Bone marrow (tissue), 2 donors: Measurements from ENCODE around the gene RETREG2.

Source experiments
- DNase-seq, 2 donors: peaks; one replicate each; lab custom pipeline; 2025; lab: John Stamatoyannopoulos, UW

RETREG2 gene

DNA sequence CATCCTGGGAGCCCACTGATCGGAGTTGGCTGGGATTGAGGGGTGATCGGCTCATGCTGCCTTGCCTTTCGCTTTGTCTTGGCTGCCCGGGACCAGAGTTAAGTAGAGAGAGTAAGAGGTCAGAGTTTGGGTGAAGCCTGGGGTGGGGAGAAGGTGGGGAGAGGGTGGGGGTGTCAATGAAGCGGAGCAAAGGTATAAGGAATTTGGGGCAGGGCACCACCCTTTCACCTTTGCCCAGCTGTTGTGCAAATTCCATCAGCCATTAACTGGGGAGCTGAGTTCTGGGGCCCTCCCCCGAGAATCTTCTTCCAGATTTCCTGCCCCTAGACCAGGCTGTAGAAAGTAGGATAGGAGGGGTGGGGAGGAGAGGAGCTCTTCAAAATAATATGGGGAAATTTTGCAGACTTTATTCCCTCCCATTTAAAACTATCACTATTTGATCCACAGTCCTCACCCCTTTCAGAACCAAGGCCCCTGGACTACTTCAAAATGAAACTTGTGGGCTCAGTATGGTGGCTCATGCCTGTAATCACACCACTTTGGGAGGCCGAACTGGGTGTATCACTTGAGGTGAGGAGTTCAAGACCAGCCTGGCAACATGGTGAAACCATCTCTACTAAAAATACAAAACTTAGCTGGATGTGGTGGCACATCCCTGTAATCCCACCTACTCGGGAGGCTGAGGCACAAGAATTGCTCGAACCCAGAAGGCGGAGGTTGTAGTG is 8.0 kb upstream of the RETREG2 start, which contains the start of gene SLC23A3:
Gene SLC23A3 (minus strand): TSS at position 100 of the 725 bp plus-strand sequence. CDS start 45 bp downstream, at position 55.
- no peak for DNase-seq

DNA sequence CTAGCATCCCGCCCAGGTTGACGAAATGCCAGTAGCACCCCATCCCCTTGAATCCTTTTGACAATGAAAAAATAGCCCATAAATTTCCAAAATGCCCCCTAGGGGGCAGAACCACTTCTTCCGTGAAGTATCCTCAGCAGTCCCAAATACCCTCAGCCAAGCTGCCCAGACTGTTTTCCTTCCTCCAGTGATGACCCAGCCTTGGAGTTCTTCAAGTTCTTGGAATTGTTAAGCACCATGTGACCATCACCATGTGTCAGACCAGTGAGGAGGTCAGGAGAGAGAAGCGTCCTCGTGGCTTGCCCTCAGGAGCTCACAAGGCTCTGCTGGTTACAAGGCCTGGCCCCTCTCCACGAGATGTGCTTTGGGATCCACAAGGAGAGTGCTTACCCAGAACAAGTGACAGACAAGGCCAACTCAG is 6.8 kb upstream of the RETREG2 start:
- DNase-seq, result peak in 1 of 2 donors; percentile 28

DNA sequence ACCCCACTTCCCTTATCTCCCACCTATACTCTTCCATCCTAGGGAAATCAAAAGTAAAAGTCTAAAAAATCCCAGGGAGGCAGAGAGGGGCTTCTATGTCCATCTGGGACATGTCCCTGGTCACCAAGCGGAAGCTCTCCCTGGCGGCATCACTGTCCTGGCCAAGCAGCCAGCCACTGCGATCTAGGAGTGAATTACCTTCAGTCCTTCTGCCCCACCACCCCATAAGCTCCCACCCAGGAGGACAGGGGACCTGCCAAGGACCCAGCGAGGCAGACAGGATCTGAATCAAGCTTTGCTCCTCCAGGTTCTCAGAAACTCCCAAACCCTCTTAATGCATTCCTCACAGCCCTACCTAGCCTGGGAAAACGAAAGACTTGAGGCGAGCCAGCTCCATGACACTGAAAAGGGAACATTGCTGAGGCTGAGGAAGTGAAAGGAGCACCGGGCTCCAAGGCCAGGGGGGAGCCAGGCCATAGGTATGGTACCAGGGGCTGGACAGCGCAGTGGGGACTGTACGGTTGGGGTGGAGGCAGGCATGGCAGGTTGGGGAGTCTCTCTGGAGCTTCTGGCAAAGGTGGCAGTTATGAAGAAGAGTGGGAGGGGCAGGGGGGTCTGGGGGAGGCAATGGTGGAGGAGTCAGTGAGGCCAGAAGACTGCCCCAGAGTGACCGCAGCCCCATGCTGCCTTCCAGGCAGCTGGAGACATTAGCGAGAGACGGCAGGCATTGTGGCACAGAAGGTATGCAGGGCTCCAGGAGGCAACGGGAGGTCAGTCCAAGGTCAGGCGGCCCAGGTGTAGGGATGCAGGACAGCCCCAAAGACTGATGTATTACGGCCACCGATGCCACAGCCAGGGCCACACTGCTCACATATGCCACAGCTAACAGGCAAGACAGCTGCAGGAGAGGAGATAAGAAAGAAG is 5.6 kb upstream of the RETREG2 start:
- DNase-seq, result no peak

DNA sequence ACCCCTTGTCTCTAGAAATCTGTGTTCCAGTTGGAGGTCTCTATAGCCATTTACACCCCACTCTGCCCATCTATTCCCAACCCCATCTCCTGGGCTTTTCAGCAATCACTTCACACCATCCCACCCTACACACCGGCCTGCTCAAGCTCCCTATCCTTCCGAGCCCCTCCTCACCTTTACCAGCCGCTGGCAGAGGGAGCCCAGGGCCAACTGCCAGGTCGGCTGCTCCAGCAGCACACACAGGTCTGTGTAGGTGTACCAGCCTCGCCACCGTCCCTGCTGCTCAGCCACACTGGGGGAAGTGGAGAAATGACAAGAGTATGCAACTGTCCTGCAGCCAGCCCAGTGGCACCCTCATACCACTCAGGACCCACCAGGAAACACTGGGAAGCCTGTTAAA is 4.9 kb upstream of the RETREG2 start:
- no peak for DNase-seq

DNA sequence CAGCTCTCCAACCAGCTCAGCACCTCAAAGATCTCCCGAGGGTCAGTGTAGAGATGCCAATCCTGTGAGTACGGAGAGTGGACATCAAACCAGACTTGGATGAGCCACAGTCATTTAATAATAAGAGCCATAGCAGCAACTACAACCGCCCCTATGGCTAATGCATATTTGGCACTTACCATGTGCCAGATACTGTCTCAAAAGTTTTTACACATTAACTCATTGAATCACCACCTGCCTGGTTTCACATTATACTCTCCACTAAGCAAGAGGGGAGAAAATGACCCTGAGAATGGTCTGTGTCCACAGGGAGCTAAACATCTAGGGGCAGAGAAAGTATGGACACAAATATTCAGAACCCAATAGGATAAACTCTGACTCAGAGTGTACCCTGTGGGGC is 3.9 kb upstream of the RETREG2 start:
- DNase-seq, result no peak

DNA sequence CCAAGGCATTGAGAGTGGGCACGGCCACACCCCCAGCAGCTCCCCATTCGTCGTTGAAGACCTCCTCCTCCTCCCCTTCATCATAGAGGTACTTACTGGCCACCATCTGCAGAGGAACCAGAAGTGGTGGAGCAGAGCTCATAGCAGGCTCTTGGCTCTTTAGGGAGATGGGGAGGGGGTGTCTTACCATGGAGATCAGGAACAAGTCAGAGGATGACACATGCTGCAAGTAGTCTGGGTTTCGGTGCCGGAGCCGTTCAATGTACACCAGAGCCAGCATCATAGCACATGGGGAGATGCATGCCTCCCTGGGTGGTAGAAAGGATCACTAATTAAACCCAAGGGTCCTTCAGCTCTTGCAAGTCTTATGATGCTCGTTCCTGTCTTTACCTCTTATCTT is 3.3 kb upstream of the RETREG2 start:
- no peak for DNase-seq

DNA sequence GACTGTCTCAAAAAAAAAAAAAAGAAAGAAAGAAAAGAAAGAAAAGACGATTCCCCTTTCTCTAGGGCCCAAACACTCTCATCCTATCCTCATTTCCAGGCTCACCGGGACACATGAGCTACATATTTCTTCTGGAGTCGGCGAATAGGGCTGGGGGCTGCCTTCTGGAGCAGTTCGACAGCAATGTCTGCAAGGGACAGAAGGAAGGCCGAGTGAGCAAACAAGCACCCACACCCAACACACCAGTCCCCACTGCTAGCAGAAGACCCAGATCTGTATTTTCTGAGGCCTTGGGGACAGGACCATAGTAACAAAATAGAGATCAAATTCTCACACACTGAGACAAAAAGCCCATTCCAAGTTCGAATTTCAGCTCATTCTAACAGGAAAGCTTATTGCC is 2.6 kb upstream of the RETREG2 start:
- DNase-seq, result no peak

DNA sequence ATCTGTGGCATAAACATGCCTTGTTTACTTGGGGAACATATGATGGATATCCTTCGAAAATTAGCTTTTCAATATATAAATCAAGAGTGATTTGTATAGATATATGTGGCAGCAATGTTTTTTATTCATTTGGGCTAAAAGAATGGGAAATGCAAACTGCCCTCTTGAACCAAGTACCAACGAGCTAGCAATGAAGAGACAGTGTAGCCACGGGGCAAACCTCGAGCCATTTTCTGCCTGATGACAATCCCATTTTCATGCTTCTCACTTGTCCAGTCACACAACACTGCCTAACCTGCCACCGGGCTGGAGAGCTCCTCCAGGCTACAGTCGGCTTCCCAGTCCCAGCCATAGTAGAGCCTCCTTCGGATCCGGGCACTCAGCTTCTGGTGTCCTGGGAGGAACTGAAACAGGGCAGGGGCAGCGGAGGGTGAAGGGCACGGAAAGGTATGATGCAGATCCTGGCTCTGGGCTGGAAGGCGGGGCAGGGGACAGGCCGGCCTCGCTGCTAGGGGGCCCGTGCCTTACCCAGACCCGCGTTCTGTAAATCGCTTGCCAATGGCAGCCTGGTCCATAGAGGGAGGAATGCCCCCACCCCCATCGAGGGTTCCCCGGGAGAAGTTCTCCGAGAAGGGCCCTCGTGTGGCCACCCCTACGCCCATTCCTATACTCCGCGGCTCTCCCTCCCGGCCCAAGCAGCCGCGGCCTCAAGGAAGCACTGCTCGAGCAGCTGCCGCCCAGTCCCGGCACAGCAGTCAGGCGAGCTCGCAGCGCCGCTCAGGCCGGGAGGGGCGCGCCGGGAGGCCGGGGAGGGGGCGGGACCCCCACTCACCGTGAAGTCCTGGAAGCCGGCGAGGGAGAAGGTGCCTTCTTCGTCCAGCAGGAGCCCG is 1.9 kb upstream of the RETREG2 start:
- DNase-seq, result peak in 1 of 2 donors; percentile 63

DNA sequence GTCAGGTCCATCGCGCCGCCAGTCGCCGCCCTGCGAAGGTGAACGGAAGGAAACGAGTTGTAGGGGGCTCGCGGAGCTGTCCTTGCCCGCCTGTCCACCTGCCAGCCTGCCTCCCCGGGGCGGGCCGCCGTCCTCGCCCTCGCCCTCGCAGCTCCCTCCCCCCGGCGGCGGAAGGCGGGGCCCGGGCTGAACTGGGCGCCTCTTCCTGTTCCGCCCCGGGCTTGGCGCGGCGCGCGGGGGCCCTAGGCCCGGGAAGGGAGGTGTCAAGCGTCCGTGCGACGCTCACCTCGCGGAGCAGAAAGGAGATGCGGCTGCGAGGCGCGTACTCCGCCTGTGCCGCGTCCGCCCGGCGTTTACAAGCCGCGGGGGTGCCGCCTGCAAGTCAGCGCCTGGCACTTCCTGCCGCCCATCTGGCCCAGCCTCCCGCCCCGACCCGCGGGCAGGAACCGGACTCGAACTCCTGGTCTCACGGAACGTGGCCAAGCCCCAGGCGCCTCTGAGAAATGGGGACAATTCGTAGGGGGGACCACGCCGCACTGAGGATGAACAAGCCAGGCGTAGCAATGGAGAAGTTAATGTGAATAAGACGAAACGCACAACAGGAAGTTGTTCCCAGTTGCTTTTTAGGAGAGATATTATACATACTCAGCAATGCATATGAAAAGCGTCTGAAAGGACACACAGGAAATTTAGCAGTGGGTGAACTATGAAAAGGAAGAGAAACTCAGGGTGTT is 1.1 kb upstream of the RETREG2 start, which contains the start of gene CNPPD1:
Gene CNPPD1 (minus strand): TSS at position 108 of the 734 bp plus-strand sequence. CDS start 97 bp downstream, at position 11.
- DNase-seq, result peak; percentile 66 to 75

DNA sequence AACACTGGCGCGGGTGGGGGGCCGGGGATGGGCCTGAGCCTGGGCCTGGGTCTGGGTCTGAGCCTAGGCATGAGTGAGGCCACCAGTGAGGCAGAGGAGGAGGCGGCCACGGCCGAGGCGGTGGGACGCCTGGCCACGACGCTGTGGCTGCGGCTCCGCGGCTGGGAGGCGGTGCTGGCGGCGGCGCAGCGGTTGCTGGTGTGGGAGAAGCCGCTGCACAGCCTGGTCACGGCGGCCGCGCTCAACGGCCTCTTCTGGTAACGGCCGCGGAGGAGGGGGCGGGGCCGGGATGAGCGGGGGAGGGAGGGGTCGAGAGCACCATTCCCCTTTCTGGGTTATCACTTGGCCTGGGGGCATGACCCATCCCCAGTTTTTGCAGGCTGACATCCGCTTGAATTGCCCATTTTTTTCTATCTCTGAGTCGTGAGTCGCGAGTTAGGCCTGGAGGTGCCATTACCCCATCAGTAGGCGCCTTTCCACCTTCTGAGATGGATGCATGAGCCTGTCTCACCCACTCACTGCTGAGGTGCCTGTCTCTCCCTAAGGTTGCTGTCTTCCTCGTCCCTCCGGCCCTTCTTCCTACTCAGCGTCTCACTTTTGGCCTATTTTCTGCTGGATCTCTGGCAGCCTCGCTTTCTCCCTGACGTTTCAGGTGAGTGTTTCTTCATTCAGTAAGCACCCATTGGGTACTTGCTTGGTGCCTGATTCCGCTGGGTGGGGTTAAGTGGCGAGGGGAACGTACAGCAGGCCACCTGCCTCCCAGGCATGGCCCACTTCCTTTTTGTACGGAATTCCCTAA is 501 bp downstream of the RETREG2 start:
- DNase-seq, result no peak

DNA sequence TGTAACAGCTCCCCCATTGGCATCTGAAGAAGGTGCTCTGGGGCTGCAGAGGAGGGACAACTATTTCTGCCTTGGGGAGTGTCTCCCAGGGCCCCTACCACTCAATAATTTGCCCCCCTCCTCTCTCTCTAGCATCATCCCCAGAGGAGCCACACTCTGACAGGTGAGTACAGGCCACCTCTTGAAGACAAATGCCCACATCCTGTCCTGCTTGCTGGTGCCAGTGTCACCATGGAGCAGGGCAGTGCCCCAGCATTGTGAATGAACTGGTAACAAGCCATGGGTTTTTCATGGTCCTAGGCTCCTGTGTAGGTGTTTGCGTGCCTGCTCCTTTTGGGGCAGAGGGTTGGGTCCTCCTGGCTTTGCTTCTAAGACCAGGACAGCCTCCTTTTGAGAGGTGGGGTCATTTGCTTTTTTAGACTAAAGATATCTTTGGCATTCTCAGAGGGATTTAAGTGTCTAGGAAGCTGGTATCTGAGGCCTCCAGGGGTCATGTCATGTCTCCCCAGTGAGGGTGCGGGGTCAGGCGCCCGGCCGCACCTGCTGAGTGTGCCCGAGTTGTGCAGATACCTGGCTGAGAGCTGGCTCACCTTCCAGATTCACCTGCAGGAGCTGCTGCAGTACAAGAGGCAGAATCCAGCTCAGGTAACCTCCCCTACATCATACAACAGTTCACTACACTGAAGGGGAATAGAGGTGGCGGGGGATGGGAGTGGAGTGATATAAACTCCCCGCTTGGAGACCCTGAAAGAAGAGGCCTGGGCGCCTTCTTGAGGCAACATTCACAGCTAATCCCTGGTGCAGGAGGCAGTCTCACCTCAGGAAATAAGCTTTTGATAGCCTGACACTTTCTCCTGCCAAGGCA is 1.8 kb downstream of the RETREG2 start:
- DNase-seq, result no peak

DNA sequence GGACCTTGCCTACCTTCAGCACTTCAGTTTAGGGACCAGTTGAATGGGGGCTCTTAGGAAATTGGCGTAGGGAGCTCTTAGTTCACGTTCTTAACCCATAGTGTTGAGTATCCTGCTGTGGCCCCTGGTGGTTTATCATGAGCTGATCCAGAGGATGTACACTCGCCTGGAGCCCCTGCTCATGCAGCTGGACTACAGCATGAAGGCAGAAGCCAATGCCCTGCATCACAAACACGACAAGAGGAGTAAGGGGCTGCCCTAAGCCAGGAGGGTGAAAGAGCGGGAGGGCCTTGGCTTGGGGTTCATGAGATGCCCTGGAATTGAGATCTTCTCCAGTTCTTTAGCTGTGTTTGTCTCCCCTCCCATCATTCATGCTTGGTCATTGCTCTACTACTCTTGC is 2.9 kb downstream of the RETREG2 start:
- DNase-seq, result no peak

DNA sequence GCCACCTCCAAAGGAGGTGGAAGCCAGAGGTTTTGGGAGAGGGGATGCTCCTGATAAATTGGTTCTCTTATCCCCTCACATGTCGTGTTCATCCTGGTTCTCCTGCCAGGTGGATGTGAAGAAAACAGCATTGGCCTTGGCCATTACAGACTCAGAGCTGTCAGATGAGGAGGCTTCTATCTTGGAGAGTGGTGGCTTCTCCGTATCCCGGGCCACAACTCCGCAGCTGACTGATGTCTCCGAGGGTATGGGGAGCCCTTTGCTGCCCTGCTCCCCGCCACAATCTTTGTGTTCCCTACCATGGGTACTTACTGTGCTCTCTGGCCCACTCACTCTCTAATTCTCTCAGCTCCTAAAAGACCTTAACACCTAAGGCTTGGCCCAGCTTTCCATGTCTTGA is 3.5 kb downstream of the RETREG2 start:
- no peak for DNase-seq

DNA sequence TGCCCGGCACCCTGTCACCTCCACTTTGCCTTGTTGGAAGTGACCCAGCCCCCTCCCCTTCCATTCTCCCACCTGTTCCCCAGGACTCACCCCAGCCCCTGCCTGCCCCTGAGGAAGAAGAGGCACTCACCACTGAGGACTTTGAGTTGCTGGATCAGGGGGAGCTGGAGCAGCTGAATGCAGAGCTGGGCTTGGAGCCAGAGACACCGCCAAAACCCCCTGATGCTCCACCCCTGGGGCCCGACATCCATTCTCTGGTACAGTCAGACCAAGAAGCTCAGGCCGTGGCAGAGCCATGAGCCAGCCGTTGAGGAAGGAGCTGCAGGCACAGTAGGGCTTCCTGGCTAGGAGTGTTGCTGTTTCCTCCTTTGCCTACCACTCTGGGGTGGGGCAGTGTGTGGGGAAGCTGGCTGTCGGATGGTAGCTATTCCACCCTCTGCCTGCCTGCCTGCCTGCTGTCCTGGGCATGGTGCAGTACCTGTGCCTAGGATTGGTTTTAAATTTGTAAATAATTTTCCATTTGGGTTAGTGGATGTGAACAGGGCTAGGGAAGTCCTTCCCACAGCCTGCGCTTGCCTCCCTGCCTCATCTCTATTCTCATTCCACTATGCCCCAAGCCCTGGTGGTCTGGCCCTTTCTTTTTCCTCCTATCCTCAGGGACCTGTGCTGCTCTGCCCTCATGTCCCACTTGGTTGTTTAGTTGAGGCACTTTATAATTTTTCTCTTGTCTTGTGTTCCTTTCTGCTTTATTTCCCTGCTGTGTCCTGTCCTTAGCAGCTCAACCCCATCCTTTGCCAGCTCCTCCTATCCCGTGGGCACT is 4.5 kb downstream of the RETREG2 start:
- DNase-seq, result no peak

DNA sequence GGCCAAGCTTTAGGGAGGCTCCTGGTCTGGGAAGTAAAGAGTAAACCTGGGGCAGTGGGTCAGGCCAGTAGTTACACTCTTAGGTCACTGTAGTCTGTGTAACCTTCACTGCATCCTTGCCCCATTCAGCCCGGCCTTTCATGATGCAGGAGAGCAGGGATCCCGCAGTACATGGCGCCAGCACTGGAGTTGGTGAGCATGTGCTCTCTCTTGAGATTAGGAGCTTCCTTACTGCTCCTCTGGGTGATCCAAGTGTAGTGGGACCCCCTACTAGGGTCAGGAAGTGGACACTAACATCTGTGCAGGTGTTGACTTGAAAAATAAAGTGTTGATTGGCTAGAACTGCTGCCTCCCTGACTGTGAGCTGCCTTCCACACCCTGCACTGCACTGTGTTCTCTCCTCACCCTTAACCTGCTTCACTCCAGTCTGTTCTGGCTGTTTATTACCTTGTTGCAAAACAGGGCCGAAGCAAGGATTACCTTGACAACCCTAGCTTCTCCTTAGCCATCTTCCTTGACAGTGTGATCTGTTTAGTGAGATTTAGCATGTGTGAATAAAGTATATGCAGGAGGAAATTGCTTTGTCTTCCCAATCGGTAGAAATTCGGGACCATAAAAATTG is 5.2 kb downstream of the RETREG2 start:
- no peak for DNase-seq

DNA sequence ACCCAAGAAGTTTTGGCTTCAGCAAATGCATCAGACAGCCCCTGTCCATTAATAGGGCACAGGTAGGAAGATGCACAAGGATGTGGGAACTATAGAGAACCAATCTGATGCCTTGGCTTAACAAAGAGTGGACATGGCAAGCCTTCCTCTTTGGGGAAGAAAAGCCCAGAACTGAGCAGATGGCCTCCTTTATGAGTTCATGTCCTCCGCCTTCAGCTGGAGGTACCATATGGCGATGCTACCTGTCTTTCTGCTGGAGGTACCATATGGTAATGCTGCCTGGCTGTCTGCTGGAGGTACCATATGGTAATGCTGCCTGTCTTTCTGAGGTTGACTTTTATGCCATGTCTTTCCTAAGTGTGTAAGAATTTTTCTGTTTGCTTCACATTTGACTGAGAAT is 6.0 kb downstream of the RETREG2 start:
- no peak for DNase-seq

DNA sequence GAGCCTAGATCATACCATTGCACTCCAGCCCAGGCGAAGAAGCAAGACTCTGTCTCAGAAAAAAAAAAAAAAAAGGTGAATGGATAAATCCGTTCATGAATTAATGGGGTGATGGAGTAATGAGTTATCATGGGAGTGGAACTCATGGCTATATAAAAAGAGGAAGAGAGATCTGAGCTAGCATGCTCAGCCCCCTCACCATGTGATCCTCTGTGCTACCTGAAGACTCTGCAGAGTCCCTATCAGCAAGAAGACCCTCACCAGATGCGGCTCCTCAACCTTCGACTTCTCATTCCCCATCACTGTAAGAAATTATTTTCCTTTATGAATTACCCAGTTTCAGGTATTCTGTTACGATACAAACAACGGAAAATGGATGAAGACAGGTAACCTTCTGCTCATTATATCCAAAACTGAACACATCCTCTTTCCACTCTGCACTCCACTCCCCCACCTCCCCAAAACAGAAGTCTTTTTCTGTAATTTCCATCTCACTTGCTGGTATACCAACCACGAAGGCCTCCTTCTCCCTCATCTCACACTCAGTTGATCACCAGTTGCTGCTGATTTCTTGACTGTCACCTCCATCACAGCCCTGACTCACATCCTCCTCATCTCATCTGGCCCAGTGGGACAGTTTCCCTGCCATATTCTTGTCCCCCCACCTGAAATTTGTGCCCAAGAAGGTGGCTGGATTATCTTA is 8.8 kb downstream of the RETREG2 start:
- no peak for DNase-seq
